ENCODE data around the gene PRPF19.

Gene PRPF19

GRCh38 chr11:60871378-60872061 is 34.9 kb downstream of the PRPF19 start:
- DNase-seq: no peak

- no peak for DNase-seq
These were observed 35.5 kb downstream of the PRPF19 start for GRCh38 chr11:60870733-60871377.

- DNase-seq: peak; percentile 16 to 48
These were observed 36.1 kb downstream of the PRPF19 start for GRCh38 chr11:60870276-60870675.

- no peak for DNase-seq
These were observed 36.9 kb downstream of the PRPF19 start for GRCh38 chr11:60869451-60869825.

- no peak for DNase-seq
These were observed 37.5 kb downstream of the PRPF19 start for GRCh38 chr11:60868682-60869450.

- DNase-seq: no peak
These were observed 38.3 kb downstream of the PRPF19 start for GRCh38 chr11:60867871-60868681.

- peak; percentile 45 to 72 for DNase-seq
These were observed 39.2 kb downstream of the PRPF19 start, which contains the start of gene ZP1 for GRCh38 chr11:60866911-60867870. Gene ZP1, plus strand, starts transcription at chr11:60867542. Its CDS starts 20 bp downstream, at chr11:60867562.

- DNase-seq: no peak
These were observed 41.4 kb downstream of the PRPF19 start for GRCh38 chr11:60864856-60865513.

GRCh38 chr11:60863550-60864521 is 42.5 kb downstream of the PRPF19 start:
- no peak for DNase-seq

GRCh38 chr11:60862171-60862570 is 44.2 kb downstream of the PRPF19 start:
- DNase-seq: no peak

GRCh38 chr11:60860943-60861342 is 45.4 kb downstream of the PRPF19 start:
- DNase-seq: peak; percentile 44 to 70

GRCh38 chr11:60859616-60860250 is 46.7 kb downstream of the PRPF19 start:
- DNase-seq: no peak

GRCh38 chr11:60858731-60859464 is 47.5 kb downstream of the PRPF19 start:
- DNase-seq: no peak

- no peak for DNase-seq
These were observed 48.1 kb downstream of the PRPF19 start for GRCh38 chr11:60858236-60858635.

- no peak for DNase-seq
These were observed 48.8 kb downstream of the PRPF19 start for GRCh38 chr11:60857378-60858232.

- DNase-seq: peak in 1 of 2 experiments; percentile 18
These were observed 50.4 kb downstream of the PRPF19 start, which contains the start of gene PTGDR2 for GRCh38 chr11:60855726-60856633. Gene PTGDR2, minus strand, starts transcription at chr11:60855950. Its CDS starts 2,228 bp downstream, at chr11:60853722.
